Measurements from ENCODE around the gene EIF2S1.

DNA sequence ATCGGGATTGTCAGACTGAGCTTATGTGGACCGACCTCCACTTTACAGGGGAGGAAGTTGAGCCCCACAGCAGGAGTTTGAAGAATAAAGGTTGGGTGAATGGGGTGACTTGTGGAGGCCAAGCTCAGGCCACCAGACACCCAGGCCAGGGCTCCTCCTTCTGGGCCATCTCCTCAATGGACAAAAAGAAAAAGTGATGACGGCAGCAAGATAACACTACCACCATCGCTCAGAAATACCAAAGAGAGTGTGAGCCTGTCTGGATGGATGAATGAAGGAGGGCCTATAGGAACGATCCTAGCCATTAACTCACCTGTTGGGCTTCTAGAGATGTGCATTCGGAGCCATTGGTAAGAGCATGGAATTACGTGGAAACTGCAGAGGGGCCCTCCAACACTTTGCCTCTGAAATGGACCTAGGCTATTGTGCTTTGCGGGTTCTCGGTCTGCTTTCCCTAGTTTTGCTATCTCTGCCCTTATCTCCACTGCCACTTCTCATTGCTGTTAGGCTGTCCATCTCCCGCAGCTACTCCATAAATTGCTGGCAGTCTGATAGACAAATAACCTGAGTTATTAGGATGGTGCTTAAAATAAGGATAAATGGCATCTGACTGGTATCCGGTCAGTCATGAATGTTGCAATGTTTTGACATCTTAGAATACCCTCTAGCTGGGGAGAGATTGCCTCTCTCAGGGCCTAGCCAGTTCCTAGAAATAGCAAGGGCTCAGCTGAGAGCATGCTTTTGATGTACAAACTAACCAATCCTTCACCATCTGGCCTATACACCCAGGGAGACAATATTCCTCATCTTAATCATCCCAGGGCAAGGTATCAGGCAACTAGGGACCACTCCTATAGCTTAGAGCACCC lies 61.5 kb downstream of the EIF2S1 start:
- TF ChIP-seq POLR2A (IDR thresholded peaks at IDR 0.05; ENCODE audit: low read depth, low read length) (no peak), TAF1 (IDR thresholded peaks at IDR 0.05; ENCODE audit: low read depth, low read length) (no peak), POLR2AphosphoS5 (IDR thresholded peaks at IDR 0.05; ENCODE audit: low read depth, low read length) (no peak)
